ENCODE data around the gene ARSI.

Gene ARSI

GRCh38 chr5:150291388-150292385, 11.0 kb downstream of the ARSI start:
- DNase-seq, result no peak

- no peak for DNase-seq
These were observed 12.9 kb downstream of the ARSI start, which contains the start of gene CAMK2A for GRCh38 chr5:150289551-150290390. CAMK2A (minus strand) TSS chr5:150289773; CDS start chr5:150289625, 148 bp downstream.

DNA sequence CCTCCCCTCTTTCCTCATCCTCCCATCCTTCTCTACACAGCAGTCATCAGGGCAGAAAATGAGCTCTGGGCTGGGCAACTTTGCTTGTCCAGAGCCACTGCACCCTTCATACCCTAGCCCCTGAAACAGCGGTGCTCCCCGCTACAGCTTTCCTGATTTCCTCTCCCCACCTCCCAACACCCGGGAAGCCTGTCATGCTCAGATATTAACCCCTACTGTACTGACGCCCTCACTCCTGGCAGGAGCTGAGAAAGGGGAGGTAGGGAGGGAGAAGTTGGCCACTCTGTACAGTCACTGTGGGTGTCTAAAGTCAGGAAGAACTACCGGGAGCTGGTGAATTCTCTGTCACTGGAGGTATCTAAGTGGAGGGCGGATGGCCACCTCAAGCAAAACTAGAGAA, 13.9 kb downstream of the ARSI start:
- DNase-seq, result no peak

GRCh38 chr5:150288361-150288760, 14.3 kb downstream of the ARSI start:
- DNase-seq, result no peak

DNA sequence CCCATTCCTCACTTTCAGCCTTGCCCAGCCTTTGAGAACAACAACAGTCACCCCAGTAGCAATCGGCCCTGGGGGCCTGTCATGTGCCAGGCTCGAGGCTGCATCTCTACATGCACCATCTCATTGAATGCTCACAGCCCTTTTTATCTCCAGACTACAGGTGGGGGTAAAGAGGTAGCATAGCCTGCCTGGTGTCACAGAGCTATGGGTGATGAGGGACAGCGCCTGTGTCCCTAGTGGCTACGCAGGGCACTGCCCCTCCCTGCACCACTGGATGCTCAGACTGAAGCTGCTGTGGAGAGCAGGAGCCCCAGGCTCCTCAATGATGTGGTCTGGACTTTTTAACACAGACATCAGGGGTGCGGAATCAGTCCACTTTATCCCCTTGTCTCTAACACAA, 15.9 kb downstream of the ARSI start:
- peak; percentile 86 for DNase-seq

GRCh38 chr5:150285114-150285513, 17.6 kb downstream of the ARSI start:
- no peak for DNase-seq

- no peak for DNase-seq
These were observed 18.4 kb downstream of the ARSI start for GRCh38 chr5:150284311-150284710.

GRCh38 chr5:150283904-150284303, 18.8 kb downstream of the ARSI start:
- DNase-seq, result no peak

DNA sequence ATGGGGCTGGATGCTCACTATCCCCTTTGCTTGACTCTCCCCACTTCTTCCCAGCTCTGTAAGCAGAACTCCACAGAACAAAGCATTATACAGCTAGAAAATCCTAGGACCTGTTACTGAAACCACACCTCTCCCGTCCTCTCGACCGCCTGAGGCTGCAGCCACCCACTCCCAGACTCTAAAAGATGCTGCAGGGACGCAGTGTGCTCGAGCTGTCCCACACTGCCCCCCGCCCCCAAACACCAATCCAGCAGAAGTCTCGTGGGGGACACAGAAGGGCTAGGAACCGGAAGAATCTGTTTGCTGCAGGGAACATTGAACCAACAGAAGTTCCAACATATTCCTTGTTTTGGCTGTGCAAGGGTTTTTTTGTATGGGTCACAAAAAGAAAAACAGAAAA, 20.7 kb downstream of the ARSI start:
- DNase-seq, result no peak

GRCh38 chr5:150279330-150280020, 23.2 kb downstream of the ARSI start:
- no peak for DNase-seq

DNA sequence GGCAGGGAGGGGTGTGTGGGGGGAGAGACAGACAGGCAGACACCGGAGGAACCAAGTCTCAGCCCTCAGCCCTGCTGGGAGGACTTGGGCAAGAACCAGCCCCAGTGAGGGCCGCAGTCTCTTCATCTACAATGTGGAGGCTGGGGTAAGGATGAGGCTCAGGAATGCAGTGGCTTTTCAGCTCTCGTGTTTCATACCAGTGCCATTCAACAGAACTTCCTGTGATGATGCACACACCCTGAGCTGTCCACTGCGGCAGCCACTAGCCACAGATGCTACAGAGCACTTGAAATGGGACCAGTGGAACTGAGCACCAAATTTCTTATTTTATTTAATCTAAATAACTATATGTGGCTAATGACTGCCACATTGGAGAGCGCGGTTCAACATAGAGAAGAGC, 23.8 kb downstream of the ARSI start:
- peak; percentile 65 for DNase-seq

DNA sequence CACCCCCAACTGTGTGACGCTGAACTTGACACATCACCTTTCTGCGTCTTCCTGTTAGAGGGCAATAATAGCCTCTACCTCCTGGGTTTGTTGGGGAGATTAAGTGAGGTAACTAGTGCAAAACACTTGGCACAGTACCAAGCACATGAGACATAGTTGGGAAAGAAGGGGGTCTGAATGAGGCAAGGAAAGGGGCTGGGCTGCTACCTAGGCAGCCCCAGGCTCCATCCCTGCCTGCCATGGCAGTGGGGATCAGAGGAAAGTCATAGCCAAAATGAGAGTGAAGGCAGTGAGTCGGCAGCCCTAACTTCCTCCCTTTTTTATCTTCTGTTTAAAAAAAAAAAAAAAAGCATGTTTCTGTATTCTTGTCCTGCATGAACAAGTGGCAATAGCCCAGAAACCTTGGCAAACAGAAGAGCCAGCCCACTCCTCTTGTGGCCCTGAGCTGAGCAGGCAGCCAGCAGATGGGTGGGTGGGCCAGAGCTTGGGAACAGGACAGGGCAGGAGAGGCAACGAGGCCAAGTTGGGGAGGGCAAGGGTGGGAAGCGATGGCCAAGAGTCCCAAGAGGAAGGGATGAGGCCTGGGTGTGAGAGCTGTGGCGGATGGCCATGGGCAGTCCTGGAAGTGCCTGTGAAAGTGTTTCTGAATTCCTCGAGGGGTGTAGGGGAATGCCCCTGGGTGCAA, 24.5 kb downstream of the ARSI start:
- DNase-seq, result no peak

- DNase-seq, result no peak
These were observed 25.7 kb downstream of the ARSI start for GRCh38 chr5:150277043-150277442.

- no peak for DNase-seq
These were observed 27.9 kb downstream of the ARSI start for GRCh38 chr5:150274811-150275210.

GRCh38 chr5:150272531-150272930, 30.2 kb downstream of the ARSI start:
- peak; percentile 69 for DNase-seq

- no peak for DNase-seq
These were observed 30.8 kb downstream of the ARSI start for GRCh38 chr5:150271923-150272322.

GRCh38 chr5:150271296-150271692, 31.4 kb downstream of the ARSI start:
- DNase-seq, result no peak

DNA sequence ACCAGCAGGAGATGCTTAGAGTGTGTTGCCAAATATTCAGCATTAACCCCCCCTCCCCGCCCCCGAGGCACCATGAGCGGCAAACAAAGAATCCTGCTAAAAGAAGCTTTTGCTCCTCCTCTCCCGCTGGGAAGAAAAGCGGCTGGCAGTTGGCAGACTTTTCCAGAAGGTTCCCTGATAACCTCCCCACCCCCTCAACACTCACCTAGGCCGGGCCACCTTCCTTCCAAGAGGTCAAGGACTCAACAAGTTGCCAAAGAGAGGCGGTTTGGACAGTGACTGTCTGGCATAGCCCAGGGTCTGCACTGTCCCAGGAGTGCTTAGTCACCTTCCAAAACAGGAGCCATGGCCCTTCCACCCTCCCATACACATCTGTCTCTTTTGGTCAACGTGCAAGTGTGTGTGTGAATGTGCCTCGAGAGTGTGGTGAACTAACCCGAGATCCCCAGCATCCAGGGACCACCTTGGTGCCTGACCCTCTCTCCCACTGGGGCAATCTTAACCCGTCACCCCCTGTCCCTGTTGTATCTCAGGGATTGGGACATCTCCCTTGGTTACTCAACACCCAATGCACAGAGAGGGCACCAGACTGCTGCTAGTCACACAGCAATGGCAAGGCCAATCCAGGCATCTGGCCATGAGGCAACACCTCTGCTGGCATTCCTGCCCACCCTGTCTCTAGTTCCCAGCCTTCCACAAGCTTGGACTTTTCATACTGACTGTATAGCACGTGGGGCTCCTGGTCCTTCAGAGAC, 32.0 kb downstream of the ARSI start:
- no peak for DNase-seq

DNA sequence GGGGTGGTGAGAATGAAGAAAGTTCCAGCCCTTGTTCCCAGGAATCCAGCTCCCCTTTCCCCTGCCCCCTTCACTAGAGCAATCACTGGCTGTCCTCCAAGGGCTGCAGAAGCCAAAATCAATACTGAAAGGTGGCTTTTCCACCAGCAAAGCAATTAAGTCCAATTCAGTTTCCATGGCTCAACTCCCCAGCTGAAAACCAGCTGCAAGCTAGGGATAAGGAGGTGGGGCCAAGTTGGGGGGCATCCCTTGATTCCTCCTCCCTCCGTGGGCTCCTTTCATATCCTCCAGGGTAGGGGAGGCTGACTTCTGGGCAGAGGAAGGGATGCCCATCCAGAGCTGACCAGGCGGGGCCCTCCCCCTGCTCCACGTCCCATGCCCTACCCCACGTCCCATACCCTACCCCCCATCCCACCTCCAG, 35.8 kb downstream of the ARSI start:
- DNase-seq, result no peak

GRCh38 chr5:150265870-150266383, 36.8 kb downstream of the ARSI start:
- DNase-seq, result no peak

Measured in 8988T (cell line).